Heart left ventricle (tissue), 13 donors: ENCODE data around the gene VAV1.

ENCODE experiments used
- CTCF ChIP-seq, 12 donors: fragments of 200-600 bp; sonication (generic) in 4 of 12; IDR thresholded peaks; one replicate each; pipeline versions ENCODE4 v1.5.0 to v1.8.0; 2018 to 2022; ENCODE audit warnings: antibody characterized with exemption in 12 of 12, mild to moderate bottlenecking in 5 of 12
- POLR2A ChIP-seq, 2 donors: fragments of 450-650 bp; IDR thresholded peaks; one replicate each; pipeline ENCODE4 v1.6.1; 2017; ENCODE audit warnings: antibody characterized with exemption in 2 of 2, mild to moderate bottlenecking in 2 of 2, moderate library complexity in 2 of 2
- donor health status: ischemic (EF 13 %, LVEDD 7.1; RV severe dilation, severe dysfunction).
- donor health status: DM: no; HTN: yes; CAD: no.
- donor health status: DM: no; HTN: no; CAD: no.
- donor health status: ischemic (EF 25% LVEDD 6.9; RV normal size, moderate dysfunction).
- donor health status: ischemic (EF 25% LVEDD 5.7; RV mildly dilated, moderate dysfunction).
- donor health status: ischemic (EF 35%, LVEDD 5.7; RV mildly dilated, moderate dysfunction).
- donor health status: nonischemic (EF 11% LVEDD 7.7; RV severe dilation, severe dysfunction).
- donor health status: DM: yes; HTN: yes; CAD: no.
- donor health status: PGD.
- donor health status: ischemic (EF 29% LVEDD 5.4; RV normal size, mild dysfunction).
- donor health status: nonischemic (EF 23%, LVEDD 6.1; RV moderate dilation, normal function).

DNA sequence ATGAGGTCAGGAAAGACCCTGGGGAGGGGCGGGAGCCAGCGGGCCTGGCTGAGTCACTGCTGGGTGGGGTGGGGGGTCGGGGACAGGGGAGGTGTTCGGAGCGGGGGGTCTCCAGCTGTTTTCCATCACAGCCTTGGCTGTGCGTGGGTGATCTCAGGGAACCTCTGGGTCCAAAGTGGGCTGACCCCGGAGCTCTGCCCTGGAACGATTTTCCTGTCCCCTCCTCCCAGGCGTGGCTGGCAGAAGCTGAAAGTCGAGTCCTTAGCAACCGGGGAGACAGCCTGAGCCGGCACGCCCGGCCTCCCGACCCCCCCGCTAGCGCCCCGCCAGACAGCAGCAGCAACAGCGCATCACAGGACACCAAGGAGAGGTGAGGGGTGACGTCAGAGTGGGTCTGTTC lies 22.4 kb upstream of the VAV1 start:
- TF ChIP-seq CTCF (IDR thresholded peaks at IDR 0.05) (no peak), POLR2A (IDR thresholded peaks at IDR 0.05) (no peak)
